ENCODE results near the gene WDR37.

WDR37 gene

GRCh38 chr10:1040133-1040532, 16.1 kb upstream of the WDR37 start:
- no peak overlapping the region for H3K4me3 ChIP-seq (ENCODE audit: low read depth, low read length)
- no peak for TF ChIP-seq CTCF (IDR thresholded peaks at IDR 0.05; ENCODE audit: insufficient read depth, low read depth, low read length, missing control alignments)
- no peak for DNase-seq (ENCODE audit: low read depth)

- DNase-seq (ENCODE audit: low read depth): no peak
- TF ChIP-seq CTCF (IDR thresholded peaks at IDR 0.05; ENCODE audit: insufficient read depth, low read depth, low read length, missing control alignments): no peak
- H3K4me3 ChIP-seq (ENCODE audit: low read depth, low read length): no peak overlapping the region
These were observed 14.7 kb upstream of the WDR37 start for GRCh38 chr10:1041514-1041913.

- TF ChIP-seq CTCF (IDR thresholded peaks at IDR 0.05; ENCODE audit: insufficient read depth, low read depth, low read length, missing control alignments): no peak
- DNase-seq (ENCODE audit: low read depth): peak; percentile 79
- H3K4me3 ChIP-seq (ENCODE audit: low read depth, low read length): peak overlapping the region; percentile 50
These were observed 12.6 kb upstream of the WDR37 start for GRCh38 chr10:1043532-1043995.

GRCh38 chr10:1044146-1044545, 12.0 kb upstream of the WDR37 start:
- peak; percentile 31 for DNase-seq (ENCODE audit: low read depth)
- no peak for TF ChIP-seq CTCF (IDR thresholded peaks at IDR 0.05; ENCODE audit: insufficient read depth, low read depth, low read length, missing control alignments)
- H3K4me3 ChIP-seq (ENCODE audit: low read depth, low read length): peak overlapping the region; percentile 50

GRCh38 chr10:1044964-1045363, 11.2 kb upstream of the WDR37 start:
- DNase-seq (ENCODE audit: low read depth): no peak
- peak overlapping the region; percentile 50 for H3K4me3 ChIP-seq (ENCODE audit: low read depth, low read length)

DNA sequence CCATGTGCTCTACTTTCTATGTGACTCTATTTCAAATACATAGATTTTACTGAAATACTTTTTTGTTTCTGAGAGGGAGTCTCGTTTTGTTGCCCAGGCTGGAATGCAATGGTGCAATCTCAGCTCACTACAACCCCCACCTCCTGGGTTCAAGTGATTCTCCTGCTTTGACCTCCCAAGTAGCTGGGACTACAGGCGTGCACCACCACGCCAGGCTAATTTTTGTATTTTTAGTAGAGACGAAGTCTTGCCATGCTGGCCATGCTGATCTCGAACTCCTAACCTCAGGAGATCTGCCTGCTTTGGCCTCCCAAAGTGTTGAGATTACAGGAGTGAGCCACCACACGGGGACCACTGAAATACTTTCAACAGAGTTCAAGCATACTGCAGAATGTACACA, 10.8 kb upstream of the WDR37 start:
- peak overlapping the region; percentile 50 for H3K4me3 ChIP-seq (ENCODE audit: low read depth, low read length)
- DNase-seq (ENCODE audit: low read depth): no peak
- no peak for TF ChIP-seq CTCF (IDR thresholded peaks at IDR 0.05; ENCODE audit: insufficient read depth, low read depth, low read length, missing control alignments)

More at GRCh38 chr10:1044964-1045363, 11.2 kb upstream of the WDR37 start:
- no peak for TF ChIP-seq CTCF (IDR thresholded peaks at IDR 0.05; ENCODE audit: insufficient read depth, low read depth, low read length, missing control alignments)

- DNase-seq (ENCODE audit: low read depth): peak; percentile 41
- no peak for TF ChIP-seq CTCF (IDR thresholded peaks at IDR 0.05; ENCODE audit: insufficient read depth, low read depth, low read length, missing control alignments)
- peak overlapping the region; percentile 99 for H3K4me3 ChIP-seq (ENCODE audit: low read depth, low read length)
These were observed 8.2 kb upstream of the WDR37 start for GRCh38 chr10:1047937-1048336.
